HepG2 (cell line): ENCODE measurements around the gene EXO1. TPM values are rescaled to one million over a fixed set of nuclear protein-coding genes. Genes with fewer than 3 reads are reported as not detected.

ENCODE experiments used
- FOXP1 ChIP-seq, 2 experiments: fragments of 450-650 bp in 1 of 2; IDR thresholded peaks; 2 replicates each; pipeline ENCODE4 v1.6.1; 2017 to 2018; ENCODE audit warnings: antibody characterized with exemption in 1 of 2
- KAT8 ChIP-seq: IDR thresholded peaks from 2 replicates; pipeline ENCODE4 v1.6.1; 2016; ENCODE audit warnings: missing genetic modification reagents, missing compliant biosample characterization
- ZNF232 ChIP-seq: sonication (generic); formaldehyde crosslinking; IDR thresholded peaks from 2 replicates; pipeline ENCODE4 v1.4.0; 2020; ENCODE audit warnings: missing genetic modification reagents, borderline replicate concordance
- ZNF333 ChIP-seq: sonication (generic); formaldehyde crosslinking; IDR thresholded peaks from 2 replicates; pipeline ENCODE4 v1.4.0; 2020; ENCODE audit warnings: mild to moderate bottlenecking, missing genetic modification reagents, borderline replicate concordance
- polyA plus RNA-seq, 8 experiments: library from polyadenylated mRNA; depleted of rRNA in 3 of 8; stranded (reverse) in 7 of 8; unstranded in 1 of 8; fragments of >200 nt; fragmentation: Illumina TruSeq in 4 of 8; extraction: Trizol in 4 of 8; gene quantifications; 2 replicates each; pipeline versions ENCODE4 v1.2.1 to v1.2.3, GENCODE V29; 2011 to 2016; ENCODE audit warnings: low read depth in 4 of 8, missing spikeins in 1 of 8, mixed read lengths in 1 of 8; ENCODE audit not compliant: insufficient read depth in 1 of 8
- total RNA-seq, 5 experiments: library from RNA; depleted of rRNA; stranded (reverse); fragments of >200 nt; fragmentation: Illumina TruSeq; extraction: Trizol; gene quantifications; 2 replicates each; pipeline ENCODE4 v1.2.3, GENCODE V29; 2016; ENCODE audit warnings: low read depth in 1 of 5
- TF ChIP-seq, protein P1 (sequence below): IDR thresholded peaks from 2 replicates; pipeline ENCODE4 v1.6.1; 2018; ENCODE audit warnings: missing genetic modification reagents
- TF ChIP-seq, protein P2 (sequence below): sonication (generic); formaldehyde crosslinking; IDR thresholded peaks from 2 replicates; pipeline ENCODE4 v1.4.0; 2020; ENCODE audit warnings: missing genetic modification reagents, low read depth, mild to moderate bottlenecking, borderline replicate concordance
- TF ChIP-seq, protein P3 (sequence below): sonication (generic); formaldehyde crosslinking; IDR thresholded peaks from 2 replicates; pipeline ENCODE4 v1.4.0; 2020; ENCODE audit warnings: missing genetic modification reagents, borderline replicate concordance

EXO1 gene
- total and polyA plus RNA-seq, 2 of the 13 experiments (the other 11 are each of a cell fraction or from before 2014, with no cell fraction given): 3.2 to 26.1 TPM

DNA sequence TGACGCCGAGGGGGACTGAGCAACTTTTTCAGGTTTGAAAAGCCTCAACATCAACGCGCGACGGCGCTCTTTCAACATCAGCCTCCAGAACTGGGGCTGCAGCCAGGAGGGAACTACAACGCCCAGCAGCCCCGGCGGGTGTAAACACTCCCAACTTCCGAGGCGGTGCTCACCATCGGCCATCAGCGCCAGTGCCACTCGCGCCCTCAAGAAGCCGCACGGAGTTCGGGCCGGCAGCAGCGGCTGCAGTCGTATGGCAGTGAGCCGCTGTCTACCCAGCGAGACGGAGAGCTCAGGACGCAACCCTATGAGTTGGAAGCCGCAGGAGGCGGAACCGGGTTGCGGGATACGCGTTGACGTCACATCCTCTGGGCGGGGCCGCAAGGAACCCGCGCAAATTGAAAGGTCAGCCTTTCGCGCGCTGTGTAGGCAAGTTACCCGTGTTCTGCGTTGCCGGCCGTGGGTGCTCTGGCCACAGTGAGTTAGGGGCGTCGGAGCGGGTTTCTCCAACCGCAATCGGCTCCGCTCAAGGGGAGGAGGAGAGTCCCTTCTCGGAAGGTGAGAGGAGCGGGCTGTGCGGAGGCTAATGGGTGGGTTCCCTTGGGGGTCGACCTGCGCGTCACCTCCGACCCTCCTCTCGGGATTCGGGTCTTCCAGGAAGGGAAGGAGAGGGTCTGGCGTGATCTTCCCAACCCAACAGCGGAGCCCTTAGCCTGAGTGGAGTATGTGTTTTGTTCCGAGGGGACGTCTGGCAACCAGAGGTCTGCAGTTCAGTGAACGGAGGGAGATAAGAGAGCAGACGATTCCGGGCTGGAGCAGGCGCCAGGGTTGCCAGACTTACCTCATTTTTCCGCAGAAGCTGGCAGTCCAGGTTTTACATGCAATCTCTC is at the start of gene EXO1 (continued):
- TF ChIP-seq, protein P1, sequence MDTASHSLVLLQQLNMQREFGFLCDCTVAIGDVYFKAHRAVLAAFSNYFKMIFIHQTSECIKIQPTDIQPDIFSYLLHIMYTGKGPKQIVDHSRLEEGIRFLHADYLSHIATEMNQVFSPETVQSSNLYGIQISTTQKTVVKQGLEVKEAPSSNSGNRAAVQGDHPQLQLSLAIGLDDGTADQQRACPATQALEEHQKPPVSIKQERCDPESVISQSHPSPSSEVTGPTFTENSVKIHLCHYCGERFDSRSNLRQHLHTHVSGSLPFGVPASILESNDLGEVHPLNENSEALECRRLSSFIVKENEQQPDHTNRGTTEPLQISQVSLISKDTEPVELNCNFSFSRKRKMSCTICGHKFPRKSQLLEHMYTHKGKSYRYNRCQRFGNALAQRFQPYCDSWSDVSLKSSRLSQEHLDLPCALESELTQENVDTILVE (CRISPR knock-in tag): peak; percentile 61; the same call in 1 of the 2 replicates
- peak; percentile 91 for TF ChIP-seq KAT8 (CRISPR knock-in tag)
- TF ChIP-seq, protein P2, sequence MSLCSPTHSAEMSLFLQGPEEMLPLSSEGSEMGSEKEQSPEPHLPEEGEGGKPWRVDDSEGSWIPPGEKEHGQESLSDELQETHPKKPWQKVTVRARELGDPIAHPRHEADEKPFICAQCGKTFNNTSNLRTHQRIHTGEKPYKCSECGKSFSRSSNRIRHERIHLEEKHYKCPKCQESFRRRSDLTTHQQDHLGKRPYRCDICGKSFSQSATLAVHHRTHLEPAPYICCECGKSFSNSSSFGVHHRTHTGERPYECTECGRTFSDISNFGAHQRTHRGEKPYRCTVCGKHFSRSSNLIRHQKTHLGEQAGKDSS (CRISPR knock-in tag): no peak
- no peak for TF ChIP-seq FOXP1 (IDR thresholded peaks at IDR 0.05)
- TF ChIP-seq FOXP1 (CRISPR knock-in tag; IDR thresholded peaks at IDR 0.05): peak; percentile 51
- TF ChIP-seq, protein P3, sequence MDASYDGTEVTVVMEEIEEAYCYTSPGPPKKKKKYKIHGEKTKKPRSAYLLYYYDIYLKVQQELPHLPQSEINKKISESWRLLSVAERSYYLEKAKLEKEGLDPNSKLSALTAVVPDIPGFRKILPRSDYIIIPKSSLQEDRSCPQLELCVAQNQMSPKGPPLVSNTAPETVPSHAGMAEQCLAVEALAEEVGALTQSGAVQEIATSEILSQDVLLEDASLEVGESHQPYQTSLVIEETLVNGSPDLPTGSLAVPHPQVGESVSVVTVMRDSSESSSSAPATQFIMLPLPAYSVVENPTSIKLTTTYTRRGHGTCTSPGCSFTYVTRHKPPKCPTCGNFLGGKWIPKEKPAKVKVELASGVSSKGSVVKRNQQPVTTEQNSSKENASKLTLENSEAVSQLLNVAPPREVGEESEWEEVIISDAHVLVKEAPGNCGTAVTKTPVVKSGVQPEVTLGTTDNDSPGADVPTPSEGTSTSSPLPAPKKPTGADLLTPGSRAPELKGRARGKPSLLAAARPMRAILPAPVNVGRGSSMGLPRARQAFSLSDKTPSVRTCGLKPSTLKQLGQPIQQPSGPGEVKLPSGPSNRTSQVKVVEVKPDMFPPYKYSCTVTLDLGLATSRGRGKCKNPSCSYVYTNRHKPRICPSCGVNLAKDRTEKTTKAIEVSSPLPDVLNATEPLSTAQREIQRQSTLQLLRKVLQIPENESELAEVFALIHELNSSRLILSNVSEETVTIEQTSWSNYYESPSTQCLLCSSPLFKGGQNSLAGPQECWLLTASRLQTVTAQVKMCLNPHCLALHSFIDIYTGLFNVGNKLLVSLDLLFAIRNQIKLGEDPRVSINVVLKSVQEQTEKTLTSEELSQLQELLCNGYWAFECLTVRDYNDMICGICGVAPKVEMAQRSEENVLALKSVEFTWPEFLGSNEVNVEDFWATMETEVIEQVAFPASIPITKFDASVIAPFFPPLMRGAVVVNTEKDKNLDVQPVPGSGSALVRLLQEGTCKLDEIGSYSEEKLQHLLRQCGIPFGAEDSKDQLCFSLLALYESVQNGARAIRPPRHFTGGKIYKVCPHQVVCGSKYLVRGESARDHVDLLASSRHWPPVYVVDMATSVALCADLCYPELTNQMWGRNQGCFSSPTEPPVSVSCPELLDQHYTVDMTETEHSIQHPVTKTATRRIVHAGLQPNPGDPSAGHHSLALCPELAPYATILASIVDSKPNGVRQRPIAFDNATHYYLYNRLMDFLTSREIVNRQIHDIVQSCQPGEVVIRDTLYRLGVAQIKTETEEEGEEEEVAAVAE: no peak
- TF ChIP-seq ZNF333 (CRISPR knock-in tag): no peak
- no peak; the same call in 1 of the 2 replicates for TF ChIP-seq ZNF232 (CRISPR knock-in tag)
